Measurements from ENCODE around the gene MYO1B.

The MYO1B gene

GRCh38 chr2:191231995-191232394, 13.2 kb upstream of the MYO1B start:
- no peak overlapping the region for H3K4me3 ChIP-seq (replicated peaks in 1 of 2; ENCODE audit: low read depth in 2 of 2, low read length in 2 of 2)
- TF ChIP-seq CTCF (IDR thresholded peaks at IDR 0.05; ENCODE audit: low read depth, low read length): peak; percentile 60
- peak; percentile 69 to 70 for DNase-seq (ENCODE audit: low read depth in 2 of 2)

DNA sequence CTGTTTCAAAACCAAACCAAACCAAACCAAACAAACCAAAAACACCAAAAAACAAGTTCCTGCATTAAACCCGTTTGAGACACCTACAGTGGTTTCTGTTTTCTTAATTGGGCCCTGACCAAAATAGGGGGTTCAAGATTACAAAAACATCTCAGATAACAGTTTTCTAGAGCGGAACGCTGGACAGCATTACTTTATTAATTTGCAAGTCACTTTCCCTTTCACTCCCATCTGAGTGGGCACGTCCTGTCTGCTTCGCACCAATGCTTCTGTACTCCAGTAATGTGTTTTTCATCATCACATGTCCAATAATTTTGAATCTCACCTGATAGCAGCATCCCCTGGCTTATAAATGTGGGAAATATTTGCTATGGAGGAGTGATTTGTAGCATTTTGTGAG, 11.7 kb upstream of the MYO1B start:
- no peak overlapping the region for H3K4me3 ChIP-seq (replicated peaks in 1 of 2; ENCODE audit: low read depth in 2 of 2, low read length in 2 of 2)
- no peak for DNase-seq (ENCODE audit: low read depth in 2 of 2)
- no peak for TF ChIP-seq CTCF (IDR thresholded peaks at IDR 0.05; ENCODE audit: low read depth, low read length)

DNA sequence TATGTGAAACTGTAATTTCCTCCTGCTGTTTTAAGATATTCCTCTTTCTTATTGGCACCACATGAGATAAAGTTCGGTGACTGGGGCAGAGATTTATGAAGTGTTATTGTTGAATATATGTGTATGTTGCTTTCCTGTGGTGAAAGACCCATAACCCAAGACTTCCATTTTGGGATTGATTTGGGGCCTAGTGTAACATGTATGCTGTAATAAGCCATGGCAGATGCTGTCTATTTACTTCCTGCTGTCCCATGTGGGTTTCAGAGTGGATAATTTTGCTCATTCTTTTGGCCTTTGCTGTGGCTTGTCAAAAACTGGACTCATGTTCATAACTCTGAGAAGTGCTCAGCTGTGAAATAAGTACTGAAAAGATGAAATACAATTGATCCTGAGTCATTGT, 10.8 kb upstream of the MYO1B start:
- no peak for TF ChIP-seq CTCF (IDR thresholded peaks at IDR 0.05; ENCODE audit: low read depth, low read length)
- DNase-seq (ENCODE audit: low read depth in 2 of 2): no peak
- H3K4me3 ChIP-seq (replicated peaks in 1 of 2; ENCODE audit: low read depth in 2 of 2, low read length in 2 of 2): no peak overlapping the region

DNA sequence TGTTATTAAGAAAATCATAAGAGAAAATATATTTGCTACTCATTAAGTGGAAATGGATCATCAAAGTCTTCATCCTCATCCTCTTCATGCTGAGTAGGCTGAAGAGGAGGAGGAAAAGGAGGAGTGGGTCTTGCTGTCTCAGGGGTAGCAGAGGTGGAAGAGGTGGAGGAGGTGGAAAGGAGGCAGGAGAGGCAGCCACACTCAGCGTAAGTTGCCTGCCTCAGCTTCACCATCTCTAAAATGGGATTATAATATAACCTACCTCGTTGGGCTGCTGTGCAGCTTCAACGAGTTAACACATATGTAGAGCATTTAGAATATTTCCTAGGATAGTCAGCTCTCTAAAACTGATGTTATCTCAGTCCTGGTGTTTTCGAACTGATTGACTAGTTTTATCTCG, 4.3 kb upstream of the MYO1B start:
- no peak overlapping the region for H3K4me3 ChIP-seq (replicated peaks in 1 of 2; ENCODE audit: low read depth in 2 of 2, low read length in 2 of 2)
- no peak for DNase-seq (ENCODE audit: low read depth in 2 of 2)
- no peak for TF ChIP-seq CTCF (IDR thresholded peaks at IDR 0.05; ENCODE audit: low read depth, low read length)

GRCh38 chr2:191241418-191241817, 3.8 kb upstream of the MYO1B start:
- no peak for DNase-seq (ENCODE audit: low read depth in 2 of 2)
- no peak overlapping the region for H3K4me3 ChIP-seq (replicated peaks in 1 of 2; ENCODE audit: low read depth in 2 of 2, low read length in 2 of 2)
- TF ChIP-seq CTCF (IDR thresholded peaks at IDR 0.05; ENCODE audit: low read depth, low read length): no peak

DNA sequence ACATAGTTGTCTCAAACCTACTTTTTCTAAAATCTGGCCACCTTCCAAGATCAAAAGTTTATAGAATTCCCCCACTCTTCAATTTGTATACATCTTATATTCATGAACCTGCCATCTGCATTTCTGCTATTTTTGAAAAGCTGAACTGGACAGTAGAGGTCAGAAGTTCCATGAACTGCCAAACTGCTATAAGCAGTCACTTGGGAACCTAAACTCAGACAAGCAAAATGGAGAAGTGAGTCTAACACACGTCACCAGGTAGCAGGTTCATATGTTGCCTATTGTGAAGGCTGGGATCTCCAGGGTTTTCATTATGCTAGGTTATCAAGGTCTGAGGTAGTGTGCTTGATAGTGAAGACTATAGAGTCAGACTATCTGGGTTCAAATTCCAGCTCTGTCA, 2.0 kb upstream of the MYO1B start:
- DNase-seq (ENCODE audit: low read depth in 2 of 2): no peak
- TF ChIP-seq CTCF (IDR thresholded peaks at IDR 0.05; ENCODE audit: low read depth, low read length): no peak
- H3K4me3 ChIP-seq (replicated peaks in 1 of 2; ENCODE audit: low read depth in 2 of 2, low read length in 2 of 2): no peak overlapping the region

GRCh38 chr2:191244350-191244749, 854 bp upstream of the MYO1B start:
- no peak overlapping the region for H3K4me3 ChIP-seq (replicated peaks in 1 of 2; ENCODE audit: low read depth in 2 of 2, low read length in 2 of 2)
- no peak for DNase-seq (ENCODE audit: low read depth in 2 of 2)
- no peak for TF ChIP-seq CTCF (IDR thresholded peaks at IDR 0.05; ENCODE audit: low read depth, low read length)
